ENCODE measurements around the gene GPR137. TPM values are rescaled to one million over a fixed set of nuclear protein-coding genes. Genes with fewer than 3 reads are reported as not detected.
A peak's percentile ranks its signal among the peaks of the same experiment; 100 is the strongest.

The GPR137 gene
- total and polyA plus RNA-seq, 4 donors: 7.1 to 100 (median 56.2) TPM

DNA sequence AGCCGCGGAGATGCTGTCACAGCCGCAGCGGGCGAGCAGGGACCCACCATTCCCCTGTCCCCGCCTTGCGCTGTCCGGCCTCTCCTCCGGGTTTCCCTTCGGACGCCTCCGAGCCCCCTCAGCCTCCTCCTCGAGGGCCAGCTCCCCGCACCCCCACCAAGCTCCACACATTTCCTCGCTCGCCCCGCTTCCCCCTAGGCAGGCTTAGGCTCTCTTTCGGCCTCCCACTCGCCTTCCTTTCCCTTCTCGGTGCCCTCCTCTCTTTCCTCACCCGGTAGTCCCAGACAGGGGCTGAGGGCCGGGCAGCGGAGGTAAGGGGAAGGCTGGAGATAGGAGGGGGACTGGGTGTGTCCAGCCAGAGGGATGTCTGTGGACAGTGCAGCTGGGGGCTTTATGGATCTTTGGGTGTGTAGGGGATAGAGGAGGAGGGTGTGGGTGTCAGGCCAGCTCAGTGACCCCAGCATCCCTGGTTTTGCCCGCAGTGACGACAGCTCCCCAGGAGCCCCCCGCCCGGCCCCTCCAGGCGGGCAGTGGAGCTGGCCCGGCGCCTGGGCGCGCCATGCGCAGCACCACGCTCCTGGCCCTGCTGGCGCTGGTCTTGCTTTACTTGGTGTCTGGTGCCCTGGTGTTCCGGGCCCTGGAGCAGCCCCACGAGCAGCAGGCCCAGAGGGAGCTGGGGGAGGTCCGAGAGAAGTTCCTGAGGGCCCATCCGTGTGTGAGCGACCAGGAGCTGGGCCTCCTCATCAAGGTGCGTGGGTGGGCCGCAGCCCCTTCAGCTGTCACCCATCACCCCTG is 7.0 kb downstream of the GPR137 start:
- Histone ChIP-seq H3K27ac (ENCODE audit: low read depth, low read length) (no peak overlapping the region), H3K4me1 (ENCODE audit: control insufficient read depth, insufficient read depth, low read length) (peaks cover 48% of the 10 kb centered on the region), H3K27me3 (ENCODE audit: control insufficient read depth, insufficient read depth, low read length) (peaks cover 59% of the 10 kb centered on the region), H3K9me3 (ENCODE audit: control insufficient read depth, insufficient read depth, low read length) (no peaks in the 10 kb centered on the region), H3K4me3 (ENCODE audit: low read depth, low read length) (peak overlapping the region; percentile 20), H3K36me3 (ENCODE audit: control insufficient read depth, insufficient read depth, low read length) (peaks cover 25% of the 10 kb centered on the region)
- 23% methylated on average over 30 of the region's 42 CpGs for WGBS (ENCODE audit: insufficient coverage)
- DNase-seq (ENCODE audit: low read depth in 4 of 6, low spot score in 6 of 6): peak in 1 of 6 donors; percentile 25

DNA sequence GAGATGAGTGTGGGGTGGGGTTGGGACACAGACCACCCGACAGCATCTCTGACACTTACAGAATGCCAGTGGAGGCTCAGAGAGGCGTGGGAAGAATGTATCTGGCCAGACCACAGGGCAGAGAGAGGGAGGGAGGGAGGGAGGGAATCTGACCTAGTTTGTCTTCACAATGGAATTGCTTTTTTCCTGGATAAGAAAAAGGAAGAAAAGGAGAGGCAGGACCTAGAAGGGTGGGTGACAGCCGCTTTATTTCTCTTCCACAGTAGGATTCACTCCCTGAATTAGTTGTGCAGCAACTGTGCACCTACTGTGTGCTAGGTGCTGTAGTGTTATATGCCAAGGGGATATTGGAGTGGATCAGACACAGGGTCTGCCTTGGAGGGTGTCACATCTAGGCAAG is 9.1 kb downstream of the GPR137 start:
- Histone ChIP-seq H3K36me3 (ENCODE audit: control insufficient read depth, insufficient read depth, low read length) (peaks cover 10% of the 10 kb centered on the region), H3K9me3 (ENCODE audit: control insufficient read depth, insufficient read depth, low read length) (no peaks in the 10 kb centered on the region), H3K4me1 (ENCODE audit: control insufficient read depth, insufficient read depth, low read length) (peaks cover 57% of the 10 kb centered on the region), H3K4me3 (ENCODE audit: low read depth, low read length) (no peak overlapping the region), H3K27ac (ENCODE audit: low read depth, low read length) (no peak overlapping the region), H3K27me3 (ENCODE audit: control insufficient read depth, insufficient read depth, low read length) (peaks cover 80% of the 10 kb centered on the region)
- DNase-seq (ENCODE audit: low read depth in 4 of 6, low spot score in 6 of 6): peak in 1 of 6 donors; percentile 32
- 54% methylated on average over 2 of the region's 3 CpGs for WGBS (ENCODE audit: insufficient coverage)

DNA sequence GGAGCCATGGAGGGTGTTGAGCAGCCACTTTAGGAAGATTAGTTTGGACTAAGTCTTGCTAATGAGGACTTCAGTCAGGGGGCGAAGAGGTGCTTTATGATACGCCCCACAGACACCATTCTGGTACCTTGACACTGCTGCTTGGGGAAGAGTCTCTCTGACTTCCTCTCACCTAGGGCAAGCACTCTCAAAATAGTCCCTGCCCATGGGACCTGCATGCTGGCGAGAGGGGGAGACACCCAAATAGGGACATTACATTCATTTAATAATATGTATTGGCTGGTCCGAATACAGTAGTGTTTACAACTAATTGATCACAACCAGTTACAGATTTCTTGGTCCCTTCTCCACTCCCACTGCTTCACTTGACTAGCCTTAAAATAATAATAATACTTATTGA is 10.1 kb downstream of the GPR137 start:
- WGBS (ENCODE audit: insufficient coverage): no CpG with 5 or more reads among the region's 4 CpGs
- H3K4me1 ChIP-seq (ENCODE audit: control insufficient read depth, insufficient read depth, low read length): peaks cover 65% of the 10 kb centered on the region
- H3K9me3 ChIP-seq (ENCODE audit: control insufficient read depth, insufficient read depth, low read length): no peaks in the 10 kb centered on the region
- DNase-seq (ENCODE audit: low read depth in 4 of 6, low spot score in 6 of 6): no peak
- H3K36me3 ChIP-seq (ENCODE audit: control insufficient read depth, insufficient read depth, low read length): peaks cover 10% of the 10 kb centered on the region
- H3K27ac ChIP-seq (ENCODE audit: low read depth, low read length): no peak overlapping the region
- peaks cover 83% of the 10 kb centered on the region for H3K27me3 ChIP-seq (ENCODE audit: control insufficient read depth, insufficient read depth, low read length)
- H3K4me3 ChIP-seq (ENCODE audit: low read depth, low read length): no peak overlapping the region

DNA sequence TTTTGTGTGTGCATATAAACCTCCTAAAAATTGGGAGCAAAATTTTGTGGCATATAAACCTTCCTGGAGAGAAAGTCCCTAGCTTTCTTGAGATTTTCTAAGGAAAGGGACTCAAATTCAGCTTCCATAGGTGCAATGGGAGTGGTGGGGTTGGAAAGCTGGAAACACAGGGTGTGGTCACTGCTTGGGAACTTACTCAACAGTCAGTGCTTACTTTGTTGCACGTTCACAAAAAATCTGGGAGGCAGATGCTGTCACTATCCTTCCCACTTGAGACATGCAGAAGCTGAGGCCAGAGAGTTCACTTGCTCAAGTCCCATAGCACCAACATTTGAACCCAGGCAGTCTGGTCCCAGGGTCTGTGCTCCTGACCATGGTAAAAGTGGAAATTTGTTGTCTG is 10.6 kb downstream of the GPR137 start:
- Histone ChIP-seq H3K9me3 (ENCODE audit: control insufficient read depth, insufficient read depth, low read length) (no peaks in the 10 kb centered on the region), H3K4me3 (ENCODE audit: low read depth, low read length) (no peak overlapping the region), H3K27ac (ENCODE audit: low read depth, low read length) (no peak overlapping the region), H3K4me1 (ENCODE audit: control insufficient read depth, insufficient read depth, low read length) (peaks cover 65% of the 10 kb centered on the region), H3K27me3 (ENCODE audit: control insufficient read depth, insufficient read depth, low read length) (peaks cover 82% of the 10 kb centered on the region), H3K36me3 (ENCODE audit: control insufficient read depth, insufficient read depth, low read length) (peaks cover 8% of the 10 kb centered on the region)
- DNase-seq (ENCODE audit: low read depth in 4 of 6, low spot score in 6 of 6): no peak
- WGBS (ENCODE audit: insufficient coverage): 33% methylated on average over 1 of the region's 1 CpG

GRCh38 chr11:64296830-64297698 is 11.4 kb downstream of the GPR137 start:
- WGBS (ENCODE audit: insufficient coverage): 23% methylated on average over 28 of the region's 34 CpGs
- H3K27me3 ChIP-seq (ENCODE audit: control insufficient read depth, insufficient read depth, low read length): peaks cover 89% of the 10 kb centered on the region
- no peak for DNase-seq (ENCODE audit: low read depth in 4 of 6, low spot score in 6 of 6)
- H3K36me3 ChIP-seq (ENCODE audit: control insufficient read depth, insufficient read depth, low read length): peaks cover 8% of the 10 kb centered on the region
- peaks cover 68% of the 10 kb centered on the region for H3K4me1 ChIP-seq (ENCODE audit: control insufficient read depth, insufficient read depth, low read length)
- H3K4me3 ChIP-seq (ENCODE audit: low read depth, low read length): no peak overlapping the region
- no peak overlapping the region for H3K27ac ChIP-seq (ENCODE audit: low read depth, low read length)
- H3K9me3 ChIP-seq (ENCODE audit: control insufficient read depth, insufficient read depth, low read length): no peaks in the 10 kb centered on the region

GRCh38 chr11:64297699-64298358 is 12.2 kb downstream of the GPR137 start:
- DNase-seq (ENCODE audit: low read depth in 4 of 6, low spot score in 6 of 6): no peak
- peaks cover 62% of the 10 kb centered on the region for H3K4me1 ChIP-seq (ENCODE audit: control insufficient read depth, insufficient read depth, low read length)
- peaks cover 83% of the 10 kb centered on the region for H3K27me3 ChIP-seq (ENCODE audit: control insufficient read depth, insufficient read depth, low read length)
- peaks cover 8% of the 10 kb centered on the region for H3K36me3 ChIP-seq (ENCODE audit: control insufficient read depth, insufficient read depth, low read length)
- H3K4me3 ChIP-seq (ENCODE audit: low read depth, low read length): no peak overlapping the region
- H3K9me3 ChIP-seq (ENCODE audit: control insufficient read depth, insufficient read depth, low read length): no peaks in the 10 kb centered on the region
- no peak overlapping the region for H3K27ac ChIP-seq (ENCODE audit: low read depth, low read length)
- WGBS (ENCODE audit: insufficient coverage): 44% methylated on average over 18 of the region's 18 CpGs

DNA sequence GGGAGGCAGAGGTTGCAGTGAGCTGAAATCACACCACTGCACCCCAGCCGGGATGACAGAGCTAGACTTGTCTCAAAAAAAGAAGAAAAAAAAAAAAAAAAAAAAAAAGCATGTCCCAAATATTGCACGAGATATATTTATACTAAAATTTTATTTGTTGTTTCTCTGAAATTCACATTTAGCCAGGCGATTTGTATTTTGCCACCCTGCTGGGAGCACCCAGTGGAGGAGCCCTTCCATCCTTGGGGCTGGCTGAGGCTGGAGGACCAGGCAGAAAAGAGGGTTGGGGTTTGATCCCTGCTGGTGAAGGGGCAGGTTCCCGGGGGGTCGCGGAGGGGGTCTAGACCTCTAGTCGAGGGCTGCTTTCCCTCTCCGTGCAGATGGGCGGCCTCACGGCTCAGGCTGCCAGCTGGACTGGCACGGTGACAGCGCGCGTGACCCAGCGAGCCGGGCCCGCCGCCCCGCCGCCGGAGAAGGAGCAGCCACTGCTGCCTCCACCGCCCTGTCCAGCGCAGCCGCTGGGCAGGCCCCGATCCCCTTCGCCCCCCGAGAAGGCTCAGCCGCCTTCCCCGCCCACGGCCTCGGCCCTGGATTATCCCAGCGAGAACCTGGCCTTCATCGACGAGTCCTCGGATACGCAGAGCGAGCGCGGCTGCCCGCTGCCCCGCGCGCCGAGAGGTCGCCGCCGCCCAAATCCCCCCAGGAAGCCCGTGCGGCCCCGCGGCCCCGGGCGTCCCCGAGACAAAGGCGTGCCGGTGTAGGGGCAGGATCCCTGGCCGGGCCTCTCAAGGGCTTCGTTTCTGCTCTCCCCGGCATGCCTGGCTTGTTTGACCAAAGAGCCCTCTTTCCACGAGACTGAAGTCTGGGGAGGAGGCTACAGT is 13.6 kb downstream of the GPR137 start:
- Histone ChIP-seq H3K9me3 (ENCODE audit: control insufficient read depth, insufficient read depth, low read length) (no peaks in the 10 kb centered on the region), H3K36me3 (ENCODE audit: control insufficient read depth, insufficient read depth, low read length) (peaks cover 8% of the 10 kb centered on the region), H3K4me3 (ENCODE audit: low read depth, low read length) (no peak overlapping the region), H3K27ac (ENCODE audit: low read depth, low read length) (no peak overlapping the region), H3K27me3 (ENCODE audit: control insufficient read depth, insufficient read depth, low read length) (peaks cover 77% of the 10 kb centered on the region), H3K4me1 (ENCODE audit: control insufficient read depth, insufficient read depth, low read length) (peaks cover 58% of the 10 kb centered on the region)
- DNase-seq (ENCODE audit: low read depth in 4 of 6, low spot score in 6 of 6): peak in 2 of 6 donors; percentile 43 to 78
- 10% methylated on average over 58 of the region's 60 CpGs for WGBS (ENCODE audit: insufficient coverage)

- Histone ChIP-seq H3K4me1 (ENCODE audit: control insufficient read depth, insufficient read depth, low read length) (peaks cover 57% of the 10 kb centered on the region), H3K9me3 (ENCODE audit: control insufficient read depth, insufficient read depth, low read length) (no peaks in the 10 kb centered on the region), H3K27me3 (ENCODE audit: control insufficient read depth, insufficient read depth, low read length) (peaks cover 73% of the 10 kb centered on the region), H3K4me3 (ENCODE audit: low read depth, low read length) (no peak within 1 kb of the TSS), H3K27ac (ENCODE audit: low read depth, low read length) (no peak within 1 kb of the TSS), H3K36me3 (ENCODE audit: control insufficient read depth, insufficient read depth, low read length) (peaks cover 8% of the 10 kb centered on the region)
- WGBS (ENCODE audit: insufficient coverage): 15% methylated on average over 52 of the region's 54 CpGs
- DNase-seq (ENCODE audit: low read depth in 4 of 6, low spot score in 6 of 6): peak in 1 of 6 donors; percentile 23
Measured at GRCh38 chr11:64299847-64300648, 14.4 kb downstream of the GPR137 start, which contains the start of gene CATSPERZ. Gene CATSPERZ (plus strand): TSS chr11:64300358. CDS start chr11:64300411, 53 bp downstream.
